HG03159 (cell line): ENCODE data around the gene IL1RAP.
A peak's percentile ranks its signal among the peaks of the same experiment; 100 is the strongest.

Experiments used
- ATAC-seq: cut with Tn5 transposase; IDR thresholded peaks from one replicate; pipeline ENCODE4 v1.9.1; 2021; ENCODE audit warnings: mild to moderate bottlenecking, moderate library complexity; ENCODE audit not compliant: unreplicated experiment

Gene IL1RAP

DNA sequence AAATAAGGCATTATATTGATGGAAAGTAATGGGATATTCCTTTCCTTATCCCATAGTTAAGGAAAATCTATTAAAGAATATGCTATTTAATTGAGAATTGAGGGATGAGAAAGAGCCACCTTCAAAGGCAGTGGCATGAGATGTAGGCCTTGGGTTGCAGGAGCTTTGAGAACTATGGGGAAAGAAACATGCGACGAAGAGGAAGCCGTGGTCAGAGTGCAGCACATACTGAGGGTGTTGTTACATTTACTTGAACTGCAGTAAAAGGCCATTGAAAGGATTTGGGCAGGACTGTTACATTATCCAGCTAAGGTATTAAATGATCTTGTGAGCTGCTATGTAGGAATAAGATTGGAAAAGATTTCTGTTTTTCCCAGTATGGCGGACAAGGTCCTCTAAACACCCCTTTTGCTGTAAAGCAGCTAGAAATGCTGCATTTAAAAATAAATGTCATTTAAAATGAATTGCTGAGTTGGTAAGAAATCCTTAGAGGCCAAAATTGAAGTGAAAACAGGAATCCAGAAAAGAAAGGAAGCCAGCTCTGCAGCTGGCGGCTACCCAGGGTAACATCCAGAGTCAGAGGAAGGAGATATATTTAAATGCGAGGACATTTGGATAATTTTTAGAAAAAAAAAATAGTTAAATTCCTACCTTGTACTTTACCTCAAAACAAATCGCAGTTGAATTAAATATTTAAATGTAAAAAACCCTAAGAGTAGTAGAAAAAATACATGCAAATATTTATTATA lies 61.7 kb downstream of the IL1RAP start:
- ATAC-seq, result no peak

DNA sequence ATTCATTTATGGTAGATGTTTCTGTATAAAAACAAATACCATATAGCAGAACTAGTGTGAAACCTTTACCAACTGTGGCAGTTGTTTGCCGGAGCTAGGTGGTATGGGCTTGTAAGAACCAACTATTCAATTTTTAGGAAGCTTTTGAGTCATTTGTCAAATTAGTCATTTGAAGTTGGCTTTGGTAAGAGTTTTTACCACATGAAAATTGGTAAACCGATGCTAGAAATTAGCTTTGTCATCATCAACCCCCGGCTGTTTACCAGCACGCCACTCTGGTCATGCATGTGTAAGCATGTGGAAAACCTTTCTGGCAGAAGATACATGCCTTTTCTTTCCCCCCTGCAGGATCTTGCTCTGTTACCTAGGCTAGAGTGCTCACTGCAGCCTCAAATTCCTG lies 63.3 kb downstream of the IL1RAP start:
- ATAC-seq, result no peak

DNA sequence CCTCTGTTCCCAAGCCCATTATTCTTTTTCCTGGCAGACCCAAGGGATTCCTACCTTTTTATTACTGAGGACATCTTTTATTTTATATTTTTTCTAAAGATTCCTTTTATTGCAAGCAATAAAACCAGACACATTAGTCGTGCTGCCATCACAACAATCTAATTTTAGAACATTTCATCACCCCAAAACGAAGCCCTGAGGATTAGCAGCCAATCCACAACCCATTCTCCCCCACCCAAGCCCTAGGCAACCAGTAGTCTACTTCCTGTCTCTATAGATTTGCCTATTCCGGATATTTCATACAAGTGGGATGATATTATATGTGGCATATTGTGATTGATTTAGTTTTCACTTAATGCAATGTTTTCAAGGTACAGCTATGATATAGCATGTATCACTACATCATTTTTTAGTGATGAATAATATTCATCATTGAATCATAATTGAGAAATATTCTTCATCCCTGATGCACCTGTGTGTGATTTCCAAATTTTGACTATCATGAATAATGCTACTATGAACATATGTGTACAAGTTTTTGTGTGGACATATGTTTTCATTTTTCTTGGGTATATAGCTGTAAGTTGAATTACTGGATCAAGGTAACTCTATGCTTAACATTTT lies 65.7 kb downstream of the IL1RAP start:
- no peak for ATAC-seq

DNA sequence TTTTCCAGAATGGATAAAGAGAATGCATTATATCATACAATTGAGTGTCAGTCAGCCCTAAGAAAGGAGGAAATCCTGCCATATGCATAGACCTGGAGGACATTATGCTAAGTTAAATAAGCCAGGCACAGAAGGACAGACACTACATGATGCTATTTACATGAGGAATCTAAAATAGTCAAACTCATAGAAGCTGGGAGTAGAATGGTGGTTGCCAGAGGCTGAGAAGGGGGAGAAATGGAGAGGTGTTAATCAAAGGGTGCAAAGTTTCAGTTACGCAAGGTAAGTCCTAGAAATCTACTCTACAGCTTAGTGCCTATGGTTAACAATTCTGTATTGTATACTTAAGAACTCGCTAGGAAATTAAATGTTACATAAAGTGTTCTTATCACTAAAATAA lies 66.5 kb downstream of the IL1RAP start:
- no peak for ATAC-seq

DNA sequence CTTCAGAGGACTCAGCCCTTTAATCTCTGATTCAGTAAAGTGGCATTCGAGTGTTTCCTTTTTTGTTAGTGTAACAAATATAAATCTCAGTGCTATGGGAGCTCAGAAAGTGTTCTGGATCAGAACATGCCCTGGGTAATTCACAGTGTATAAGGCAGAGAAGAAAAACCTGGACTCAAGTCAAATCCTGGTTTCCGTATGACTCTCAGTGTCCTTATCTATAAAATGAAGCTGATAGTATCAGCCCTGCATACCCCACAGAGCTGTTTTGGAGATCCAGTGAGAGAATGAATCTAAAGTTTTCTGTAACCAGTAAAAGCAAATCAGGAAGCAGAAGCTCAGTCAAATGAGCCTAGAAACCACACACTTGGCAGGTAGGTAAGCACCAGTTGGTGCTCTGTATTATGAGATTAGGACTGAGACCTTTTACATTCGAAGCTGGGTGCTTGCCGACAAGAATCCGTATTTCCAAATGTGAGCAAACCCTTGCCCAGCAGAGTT lies 67.2 kb downstream of the IL1RAP start:
- no peak for ATAC-seq

DNA sequence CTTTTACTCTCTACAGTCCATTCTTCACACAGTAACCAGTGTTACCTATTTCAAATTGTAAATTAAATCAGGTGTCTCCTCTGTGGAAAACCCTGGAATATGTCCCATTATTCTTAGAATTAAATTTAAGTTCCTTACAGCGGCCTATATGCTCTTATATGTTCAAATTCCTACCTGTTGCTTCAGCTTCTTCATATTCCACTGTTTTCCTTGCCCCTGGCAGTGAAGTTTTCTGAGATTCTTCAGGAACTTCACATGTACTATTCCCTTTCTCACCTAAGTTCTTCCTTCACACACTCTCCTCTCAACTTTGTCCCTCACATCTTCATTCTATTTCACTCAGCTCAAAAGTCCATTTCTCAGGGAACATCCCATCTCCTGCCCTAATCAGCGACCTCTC lies 68.8 kb downstream of the IL1RAP start:
- no peak for ATAC-seq

DNA sequence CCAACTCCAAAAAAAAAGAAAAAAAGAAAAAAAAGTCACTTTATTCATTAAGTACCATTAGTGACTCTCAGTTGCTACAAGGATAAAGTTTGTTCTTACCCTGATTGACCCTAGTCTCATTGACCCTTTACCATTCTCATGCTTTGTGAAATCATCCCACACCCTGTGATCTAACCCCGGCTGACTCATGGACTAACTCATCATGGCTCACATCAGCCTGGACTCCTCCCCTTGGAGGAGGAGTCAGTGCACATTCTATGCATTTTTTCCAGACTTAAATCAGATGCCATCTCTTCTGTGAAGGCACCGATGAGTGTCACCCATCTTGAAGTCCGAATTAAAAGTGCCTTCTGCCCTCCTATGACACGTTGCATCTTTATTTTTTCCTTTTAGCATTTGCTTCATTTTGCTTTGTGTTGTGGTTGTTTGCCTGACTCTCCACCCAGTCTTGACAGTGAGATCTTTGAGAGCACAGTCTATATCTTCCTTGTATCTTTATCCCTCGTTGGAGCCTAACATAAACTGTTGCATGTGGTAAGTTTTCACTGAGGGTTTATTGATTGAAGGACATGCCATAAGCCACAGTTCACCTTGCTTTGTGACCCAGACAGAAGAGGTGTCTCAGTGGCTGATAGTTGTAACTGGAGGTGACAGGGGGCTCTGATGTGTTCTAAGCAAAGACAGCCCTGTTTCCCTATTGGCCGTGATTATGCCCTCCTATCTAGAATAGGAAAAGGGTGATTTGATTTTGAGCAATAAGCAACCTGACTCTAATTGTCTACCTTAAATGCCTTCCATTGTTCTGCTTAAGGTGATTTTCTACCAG lies 72.1 kb downstream of the IL1RAP start:
- ATAC-seq, result peak; percentile 25

DNA sequence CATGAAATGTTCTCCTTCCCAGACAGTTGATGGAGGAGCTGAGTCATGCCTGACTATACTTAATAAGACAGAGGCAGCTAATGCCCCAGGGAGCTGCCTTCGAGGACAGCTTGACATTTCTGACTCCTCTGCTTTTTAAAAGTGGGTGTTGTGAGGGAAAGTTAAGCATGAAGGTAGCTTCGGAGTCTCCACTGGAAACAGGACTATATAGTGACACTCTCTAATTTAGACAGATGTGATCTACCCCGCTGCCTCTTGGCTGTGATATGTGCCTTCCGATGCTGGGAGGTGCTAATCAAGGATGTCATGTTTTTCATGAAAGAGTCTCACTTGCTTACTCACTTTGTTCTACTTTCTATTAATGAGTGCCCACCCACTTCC lies 72.7 kb downstream of the IL1RAP start:
- ATAC-seq, result peak; percentile 91

DNA sequence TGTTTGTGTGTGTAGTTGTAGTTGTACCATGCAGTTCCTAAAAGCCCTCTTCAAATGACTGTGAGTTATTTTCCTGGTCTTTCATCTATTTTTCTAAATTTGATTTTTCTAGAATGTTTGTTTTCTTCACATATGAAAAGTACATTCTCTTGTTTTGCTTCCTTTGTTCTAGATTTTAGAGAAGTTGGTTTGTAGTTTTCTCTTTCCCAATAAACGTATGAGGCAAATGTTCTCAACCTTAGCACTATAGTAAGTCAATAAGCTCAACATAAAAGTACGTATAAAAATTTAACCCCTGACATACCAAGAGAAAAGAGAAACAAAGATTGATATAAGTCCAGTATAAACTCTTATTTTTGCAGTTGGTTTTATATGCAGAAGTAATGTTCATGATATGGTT lies 74.7 kb downstream of the IL1RAP start:
- no peak for ATAC-seq

DNA sequence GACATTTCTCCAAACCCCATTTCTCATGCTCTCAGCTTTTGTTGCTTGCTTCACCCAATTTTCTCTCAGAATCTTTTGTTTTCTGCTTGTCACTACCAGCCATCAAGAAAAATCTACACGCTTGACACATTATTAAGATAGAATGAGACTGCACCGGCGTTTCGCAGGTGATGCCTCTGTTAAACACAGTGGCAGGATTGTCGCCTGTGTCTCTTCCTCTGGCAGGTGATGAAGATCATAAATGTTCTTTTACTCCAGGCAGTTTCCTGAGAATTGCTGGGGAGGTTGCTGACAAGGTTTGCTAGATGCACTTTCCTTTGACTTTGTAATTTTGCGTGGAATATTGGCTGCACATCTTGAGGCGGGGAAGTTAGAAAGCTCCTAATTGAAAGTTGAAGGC lies 75.4 kb downstream of the IL1RAP start:
- no peak for ATAC-seq

DNA sequence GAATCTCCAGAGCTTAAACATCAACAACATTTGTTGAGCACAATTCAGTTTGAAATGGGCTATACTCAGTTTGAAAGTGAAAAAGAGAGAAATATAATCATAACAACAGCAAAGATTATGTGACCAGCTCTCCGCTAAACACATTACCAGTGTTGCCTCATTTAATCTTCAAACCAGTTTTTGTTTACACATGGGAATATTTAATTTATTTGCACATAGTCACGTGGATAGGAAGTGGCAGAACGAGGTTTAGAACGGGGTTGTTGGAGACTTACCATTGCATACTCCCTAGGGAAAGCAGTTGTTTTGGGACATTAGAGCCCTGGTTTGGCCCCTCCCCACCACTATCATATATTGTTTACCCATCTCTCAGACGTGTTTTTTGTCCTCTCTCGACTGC lies 77.2 kb downstream of the IL1RAP start:
- no peak for ATAC-seq

DNA sequence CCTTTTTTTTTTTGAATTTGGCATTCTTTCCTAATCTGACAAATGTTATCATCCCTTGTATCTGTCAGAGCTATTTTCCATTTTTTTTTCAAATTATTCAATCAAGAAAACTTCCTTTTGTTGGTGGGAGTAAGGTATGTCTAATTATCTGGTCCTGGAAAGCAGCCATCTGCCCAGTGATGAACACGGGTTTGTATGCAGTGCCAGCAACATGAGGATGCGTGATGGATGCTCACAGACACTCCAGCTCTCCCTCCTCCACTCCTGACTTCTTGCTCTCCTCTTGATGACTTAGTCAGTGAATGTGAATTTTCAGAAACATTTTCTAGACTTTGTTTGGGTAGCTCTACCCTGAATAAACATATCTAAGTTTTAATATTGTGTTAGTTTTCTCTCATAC lies 79.2 kb downstream of the IL1RAP start:
- no peak for ATAC-seq

DNA sequence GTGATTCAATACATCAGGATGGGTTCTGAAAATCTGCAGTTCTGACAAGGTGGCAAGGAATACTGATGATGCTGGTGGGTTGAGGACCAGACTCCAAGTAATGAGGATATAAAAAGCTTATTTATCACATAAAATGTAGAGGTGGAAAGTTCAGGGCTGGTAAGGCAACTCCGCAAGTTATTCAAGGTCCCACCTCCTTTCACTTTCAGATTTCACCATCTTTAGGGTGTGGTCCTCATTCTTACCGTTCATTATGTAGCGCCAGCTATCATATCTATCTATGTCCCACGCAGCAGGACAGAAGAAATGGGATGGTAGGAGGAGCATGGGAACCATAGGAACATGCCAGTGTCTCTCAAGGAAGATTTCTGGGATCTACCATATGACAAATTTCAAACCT lies 80.3 kb downstream of the IL1RAP start:
- ATAC-seq, result no peak

DNA sequence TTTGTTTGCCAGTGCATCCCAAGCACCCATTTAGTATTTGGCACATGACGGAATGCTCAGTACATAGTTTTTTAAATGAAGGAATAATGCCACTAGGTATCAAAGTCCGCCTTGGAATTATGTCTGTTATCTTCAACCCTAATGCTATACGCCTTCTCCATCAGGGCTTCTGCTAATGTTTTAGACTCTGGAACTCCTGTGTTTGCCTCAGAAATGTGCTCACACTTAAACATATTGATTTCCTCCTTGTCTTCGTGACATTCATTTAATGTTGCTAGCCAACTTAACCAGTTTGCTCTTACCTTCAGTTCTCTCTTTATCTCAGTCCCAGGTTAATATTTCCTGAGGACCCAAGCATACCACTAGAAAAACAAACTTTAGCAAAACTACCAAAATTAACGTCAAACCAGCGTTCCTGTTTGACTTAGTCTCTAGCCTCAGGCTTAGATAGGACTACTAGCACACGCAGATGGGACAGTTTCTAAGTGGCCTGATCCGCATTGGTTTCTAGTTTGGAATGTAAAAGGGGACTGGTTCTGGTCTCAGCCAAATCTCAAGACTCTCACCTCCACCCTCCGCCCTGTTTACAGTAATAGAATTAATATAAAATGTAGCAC lies 81.4 kb downstream of the IL1RAP start:
- ATAC-seq, result no peak

DNA sequence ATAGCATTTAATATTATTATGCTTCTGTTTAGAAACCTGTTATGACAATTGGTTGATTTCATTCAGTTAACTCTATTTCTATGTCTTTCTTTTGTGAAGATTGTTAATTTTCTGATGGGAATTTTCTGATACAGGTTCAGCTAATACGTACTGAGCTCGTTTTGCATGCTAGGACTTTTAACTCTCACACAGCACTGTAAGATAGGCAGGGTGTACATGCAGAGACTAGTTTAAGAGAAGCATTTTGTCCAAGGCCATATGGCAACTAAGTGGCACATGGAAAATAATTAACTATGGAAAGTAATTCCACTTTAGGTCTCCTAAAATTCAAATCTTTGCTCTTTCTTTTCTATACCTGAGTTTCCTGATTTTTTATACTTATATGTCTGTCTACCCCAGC lies 81.9 kb downstream of the IL1RAP start:
- no peak for ATAC-seq

DNA sequence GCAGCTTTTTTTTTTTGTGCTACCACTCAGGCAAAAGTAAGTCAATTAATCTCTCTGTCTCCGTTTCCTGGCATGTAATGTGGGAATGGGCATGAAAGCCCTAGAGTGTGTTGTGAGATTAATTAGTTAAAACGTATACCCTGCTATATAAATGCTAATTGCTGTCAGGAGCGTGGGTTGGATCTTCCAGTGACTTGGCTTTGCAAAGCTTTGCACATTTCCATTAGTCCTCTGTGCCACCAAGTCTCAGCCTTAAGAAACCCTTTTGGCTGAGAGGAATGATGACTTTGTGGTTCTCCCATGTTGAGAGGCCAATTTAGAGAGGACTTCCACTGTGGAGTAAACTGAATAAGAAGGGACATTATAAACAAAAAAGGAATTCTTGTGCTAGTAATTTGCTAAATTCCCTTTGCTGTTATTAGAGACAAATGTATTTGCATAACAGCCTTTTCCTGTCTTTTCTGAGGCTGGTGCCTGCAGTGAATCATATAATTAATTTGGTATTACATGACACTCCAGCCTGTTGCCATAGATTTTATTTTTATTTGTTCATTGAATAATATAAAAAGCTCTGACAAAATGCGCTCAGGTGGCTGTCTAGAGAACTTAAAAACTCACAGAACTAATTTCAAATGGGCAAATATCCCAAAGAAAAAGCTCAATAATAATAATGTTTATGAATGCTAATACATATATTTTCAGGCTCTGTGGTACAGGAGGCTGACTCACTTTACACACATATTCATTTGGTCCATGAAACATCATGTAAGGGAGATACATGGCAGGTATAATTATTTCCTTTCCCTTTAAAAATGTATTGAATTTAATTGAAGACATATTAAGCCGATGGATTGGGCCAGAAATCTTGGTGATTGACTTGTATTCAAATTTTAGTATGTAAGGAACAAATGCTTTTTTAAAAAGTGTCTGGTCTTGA lies 82.7 kb downstream of the IL1RAP start:
- no peak for ATAC-seq

DNA sequence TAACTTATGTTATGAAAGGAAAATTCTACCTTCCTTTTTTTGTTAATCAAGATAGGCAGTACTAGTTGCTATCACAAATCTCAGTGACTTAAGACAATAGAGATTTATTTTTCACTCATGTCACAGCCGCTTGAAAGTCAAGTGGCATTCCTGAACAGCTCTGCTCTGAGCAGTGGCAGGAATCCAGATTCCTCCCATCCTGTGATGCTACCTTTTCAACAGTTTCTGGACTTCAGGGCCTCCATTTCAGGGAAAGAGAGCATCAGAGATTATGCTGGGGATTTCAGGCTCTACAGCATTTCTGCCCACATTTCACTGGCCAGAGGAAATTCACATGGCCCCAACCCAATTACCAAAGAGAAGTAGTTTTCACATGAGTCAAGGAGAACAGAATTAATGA lies 83.4 kb downstream of the IL1RAP start:
- ATAC-seq, result no peak

DNA sequence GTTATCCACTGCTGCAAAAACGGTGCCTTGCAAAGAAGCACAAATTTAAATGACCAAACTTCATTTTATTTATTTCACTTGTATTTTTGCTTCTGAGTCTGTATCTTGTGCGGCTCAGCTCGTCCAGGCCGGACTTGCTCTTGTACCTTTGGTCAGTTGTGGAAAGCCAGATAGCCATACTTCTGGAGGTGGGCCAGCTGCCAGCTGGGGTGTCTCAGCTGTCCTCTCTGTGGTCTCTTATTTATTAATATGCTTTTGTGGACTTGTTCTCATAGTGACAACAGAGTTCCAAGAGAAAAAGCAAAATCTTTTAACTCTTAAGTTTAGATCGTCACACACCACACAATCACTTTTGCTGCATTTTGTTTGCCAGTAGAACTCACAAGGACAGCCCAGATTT lies 87.7 kb downstream of the IL1RAP start:
- ATAC-seq, result no peak

DNA sequence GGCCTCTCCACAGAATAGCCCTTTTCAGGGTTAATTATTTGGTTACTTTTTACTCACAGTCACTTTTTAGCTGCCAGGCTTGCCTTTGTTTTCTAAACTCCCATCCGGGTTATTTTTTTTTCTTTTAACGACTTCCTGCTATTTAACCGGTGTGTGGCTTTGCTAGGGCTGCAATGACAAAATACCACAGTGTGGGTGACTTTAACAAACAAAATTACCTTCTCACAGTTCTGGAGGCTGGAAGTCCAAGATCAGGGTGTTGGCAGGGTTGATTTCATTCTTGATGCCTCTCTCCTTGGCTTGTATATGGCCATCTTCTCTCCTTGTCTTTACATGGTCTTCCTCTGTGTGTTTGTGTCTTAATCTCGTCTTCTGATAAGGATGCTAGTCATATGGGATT lies 91.5 kb downstream of the IL1RAP start:
- no peak for ATAC-seq

DNA sequence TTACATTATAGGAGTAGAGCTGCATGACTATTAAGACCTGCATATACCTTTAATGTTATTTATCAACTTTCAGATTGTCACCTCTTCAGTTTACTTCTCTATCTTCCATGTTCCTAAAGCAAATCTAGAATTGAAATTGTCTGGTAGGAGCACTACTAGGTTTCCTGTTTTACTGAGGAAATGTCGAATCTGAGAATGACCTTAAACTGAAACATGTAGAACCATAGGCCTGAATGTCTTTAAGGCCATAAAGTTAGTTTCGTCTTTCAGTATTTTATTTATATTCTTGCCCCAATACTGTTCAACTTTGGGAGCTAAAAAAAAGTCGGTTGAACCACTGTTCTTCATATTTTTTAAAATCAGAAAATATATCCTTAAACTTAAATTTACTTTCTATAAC lies 92.7 kb downstream of the IL1RAP start:
- ATAC-seq, result no peak
